Neural progenitor cell (in vitro differentiated cells): ENCODE measurements around the gene BTBD9. TPM values are rescaled to one million over a fixed set of nuclear protein-coding genes. Genes with fewer than 3 reads are reported as not detected.

Experiments
- DNase-seq: peaks from one replicate; pipeline ENCODE4 v3.0.0-alpha.2; 2016; ENCODE audit warnings: low spot score
- H2AFZ ChIP-seq: fragments of 200-600 bp; sonication (generic); replicated peaks from 2 replicates; pipeline ENCODE4 v1.6.1; 2016; ENCODE audit warnings: antibody characterized with exemption
- H3F3A ChIP-seq: fragments of 200-600 bp; sonication (generic); 2 replicates; pipeline ENCODE4 v1.6.1; 2016; ENCODE audit warnings: antibody characterized with exemption, low read depth
- H3K27ac ChIP-seq: fragments of 200-600 bp; sonication (generic); 2 replicates; pipeline ENCODE4 v1.5.1; 2016; ENCODE audit warnings: mild to moderate bottlenecking
- H3K27me3 ChIP-seq: fragments of 200-600 bp; sonication (generic); 2 replicates; pipeline ENCODE4 v1.6.1; 2016; ENCODE audit warnings: mild to moderate bottlenecking, moderate library complexity
- H3K36me3 ChIP-seq: fragments of 200-600 bp; sonication (generic); 2 replicates; pipeline ENCODE4 v1.5.1; 2016
- H3K4me1 ChIP-seq: fragments of 200-600 bp; sonication (generic); 2 replicates; pipeline ENCODE4 v1.6.1; 2016; ENCODE audit warnings: mixed run types
- H3K4me2 ChIP-seq: fragments of 200-600 bp; sonication (generic); 2 replicates; pipeline ENCODE4 v1.6.1; 2016
- H3K4me3 ChIP-seq: fragments of 200-600 bp; sonication (generic); 2 replicates; pipeline ENCODE4 v1.5.1; 2016
- H3K79me2 ChIP-seq: fragments of 200-600 bp; sonication (generic); 2 replicates; pipeline ENCODE4 v1.6.1; 2016; ENCODE audit warnings: low read depth
- H3K9ac ChIP-seq: fragments of 200-600 bp; sonication (generic); 2 replicates; pipeline ENCODE4 v1.6.1; 2016
- H3K9me3 ChIP-seq: fragments of 200-600 bp; sonication (generic); 2 replicates; pipeline ENCODE4 v1.5.1; 2016; ENCODE audit warnings: low read depth
- H4K20me1 ChIP-seq: fragments of 200-600 bp; sonication (generic); 2 replicates; pipeline ENCODE4 v1.6.1; 2016; ENCODE audit warnings: low read depth
- H3K27ac Mint-ChIP-seq: 3 replicates; pipeline ENCODE4 v1.8.0; 2021; ENCODE audit warnings: mixed read lengths
- H3K27me3 Mint-ChIP-seq: 2 replicates; pipeline ENCODE4 v1.8.0; 2022; ENCODE audit warnings: low read depth, mild to moderate bottlenecking, inconsistent platforms, moderate library complexity, mixed read lengths; ENCODE audit not compliant: insufficient read depth
- H3K36me3 Mint-ChIP-seq: 3 replicates; pipeline ENCODE4 v1.8.0; 2021; ENCODE audit warnings: mixed read lengths
- H3K4me1 Mint-ChIP-seq: 3 replicates; pipeline ENCODE4 v1.8.0; 2021; ENCODE audit warnings: mixed read lengths
- H3K4me3 Mint-ChIP-seq: 3 replicates; pipeline ENCODE4 v1.8.0; 2021; ENCODE audit warnings: mild to moderate bottlenecking, moderate library complexity, mixed read lengths
- H3K9me3 Mint-ChIP-seq: 3 replicates; pipeline ENCODE4 v1.8.0; 2020; ENCODE audit warnings: mixed read lengths
- EZH2 ChIP-seq: fragments of 200-600 bp; sonication (generic); IDR thresholded peaks from 2 replicates; pipeline ENCODE4 v1.6.1; 2017; ENCODE audit warnings: antibody characterized with exemption, mild to moderate bottlenecking, moderate library complexity
- EZH2phosphoT487 ChIP-seq: fragments of 200-600 bp; sonication (generic); IDR thresholded peaks from 2 replicates; pipeline ENCODE4 v1.6.1; 2017; ENCODE audit warnings: antibody characterized with exemption
- total RNA-seq: library from RNA; depleted of rRNA; stranded (reverse); fragments of >200 nt; gene quantifications from 2 replicates; pipeline ENCODE4 v1.2.3, GENCODE V29; 2015; ENCODE audit warnings: low replicate concordance
- TF ChIP-seq, protein P1 (sequence below): fragments of 200-600 bp; sonication (generic); IDR thresholded peaks from 2 replicates; pipeline ENCODE4 v1.5.1; 2017; ENCODE audit warnings: antibody characterized with exemption, mild to moderate bottlenecking

BTBD9 gene
- total RNA-seq, 1 donor from 2014 or later = 16.9 TPM

DNA sequence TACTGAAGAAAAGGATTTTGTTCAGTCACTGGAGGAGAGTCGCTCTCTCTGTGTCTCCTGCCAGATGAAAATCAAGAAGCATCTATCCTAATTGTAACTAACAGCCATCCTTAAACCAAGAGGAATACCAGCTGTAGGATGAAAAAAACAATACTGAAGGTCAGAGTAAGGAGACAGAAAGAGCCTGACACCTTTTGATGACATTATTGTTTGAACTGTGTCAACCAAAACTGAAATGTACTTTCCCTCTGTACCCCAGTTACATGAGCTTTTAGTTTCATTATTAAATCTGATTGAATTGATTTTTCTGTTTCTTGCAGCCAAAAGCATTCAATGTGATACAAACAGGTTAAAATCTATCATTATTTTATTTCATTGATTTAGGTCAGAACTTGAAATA is 17.2 kb upstream of the BTBD9 start:
- no peak overlapping the region for H2AFZ ChIP-seq
- H4K20me1 ChIP-seq = no peaks in the 10 kb centered on the region
- no peak overlapping the region for H3K27ac Mint-ChIP-seq
- H3K4me1 ChIP-seq = no peaks in the 10 kb centered on the region
- peaks cover 11% of the 10 kb centered on the region for H3K36me3 Mint-ChIP-seq
- H3K4me3 ChIP-seq = no peak overlapping the region
- peaks cover 2% of the 10 kb centered on the region for H3K27me3 Mint-ChIP-seq
- no peaks in the 10 kb centered on the region for H3K9me3 Mint-ChIP-seq
- H3K9me3 ChIP-seq = no peaks in the 10 kb centered on the region
- H3K79me2 ChIP-seq = no peaks in the 10 kb centered on the region
- no peak for DNase-seq
- no peak overlapping the region for H3K9ac ChIP-seq
- no peak overlapping the region for H3K27ac ChIP-seq
- H3K36me3 ChIP-seq = no peaks in the 10 kb centered on the region
- H3K4me2 ChIP-seq = no peak overlapping the region
- H3K27me3 ChIP-seq = no peaks in the 10 kb centered on the region
- peaks cover 3% of the 10 kb centered on the region for H3K4me1 Mint-ChIP-seq
- H3F3A ChIP-seq = no peaks in the 10 kb centered on the region
- TF ChIP-seq, protein P1, sequence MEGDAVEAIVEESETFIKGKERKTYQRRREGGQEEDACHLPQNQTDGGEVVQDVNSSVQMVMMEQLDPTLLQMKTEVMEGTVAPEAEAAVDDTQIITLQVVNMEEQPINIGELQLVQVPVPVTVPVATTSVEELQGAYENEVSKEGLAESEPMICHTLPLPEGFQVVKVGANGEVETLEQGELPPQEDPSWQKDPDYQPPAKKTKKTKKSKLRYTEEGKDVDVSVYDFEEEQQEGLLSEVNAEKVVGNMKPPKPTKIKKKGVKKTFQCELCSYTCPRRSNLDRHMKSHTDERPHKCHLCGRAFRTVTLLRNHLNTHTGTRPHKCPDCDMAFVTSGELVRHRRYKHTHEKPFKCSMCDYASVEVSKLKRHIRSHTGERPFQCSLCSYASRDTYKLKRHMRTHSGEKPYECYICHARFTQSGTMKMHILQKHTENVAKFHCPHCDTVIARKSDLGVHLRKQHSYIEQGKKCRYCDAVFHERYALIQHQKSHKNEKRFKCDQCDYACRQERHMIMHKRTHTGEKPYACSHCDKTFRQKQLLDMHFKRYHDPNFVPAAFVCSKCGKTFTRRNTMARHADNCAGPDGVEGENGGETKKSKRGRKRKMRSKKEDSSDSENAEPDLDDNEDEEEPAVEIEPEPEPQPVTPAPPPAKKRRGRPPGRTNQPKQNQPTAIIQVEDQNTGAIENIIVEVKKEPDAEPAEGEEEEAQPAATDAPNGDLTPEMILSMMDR = no peak
- TF ChIP-seq EZH2 = no peak
- TF ChIP-seq EZH2phosphoT487 = no peak
- H3K4me3 Mint-ChIP-seq = no peak overlapping the region

DNA sequence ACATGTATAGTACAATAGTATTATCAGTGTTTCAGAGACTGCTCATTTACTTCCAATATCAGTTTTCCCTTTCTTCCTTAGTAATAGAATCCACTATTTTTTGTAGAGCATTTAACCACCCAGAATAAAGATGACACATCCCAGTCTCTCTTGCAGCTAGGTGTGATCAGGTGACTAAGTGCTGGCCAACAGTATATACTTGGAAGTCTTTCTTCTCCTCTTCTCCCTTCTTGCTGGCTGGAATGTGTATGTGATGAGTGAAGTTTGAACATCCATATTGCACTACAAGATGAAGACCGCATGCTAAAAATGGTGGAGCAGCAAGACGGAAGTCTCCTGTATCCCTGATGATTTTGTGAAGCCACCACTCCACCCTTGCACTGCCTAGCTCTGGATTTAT is 14.5 kb upstream of the BTBD9 start:
- Histone ChIP-seq H3K27me3 (no peaks in the 10 kb centered on the region), H4K20me1 (no peaks in the 10 kb centered on the region), H3K4me2 (no peak overlapping the region), H2AFZ (no peak overlapping the region), H3K36me3 (no peaks in the 10 kb centered on the region), H3K79me2 (no peaks in the 10 kb centered on the region), H3F3A (no peaks in the 10 kb centered on the region), H3K9me3 (no peaks in the 10 kb centered on the region), H3K27ac (no peak overlapping the region), H3K4me3 (no peak overlapping the region), H3K9ac (no peak overlapping the region), H3K4me1 (no peaks in the 10 kb centered on the region)
- peaks cover 2% of the 10 kb centered on the region for H3K27me3 Mint-ChIP-seq
- H3K4me1 Mint-ChIP-seq = peaks cover 3% of the 10 kb centered on the region
- H3K36me3 Mint-ChIP-seq = peaks cover 6% of the 10 kb centered on the region
- TF ChIP-seq EZH2phosphoT487 = no peak
- TF ChIP-seq EZH2 = no peak
- TF ChIP-seq, protein P1 = no peak
- H3K4me3 Mint-ChIP-seq = no peak overlapping the region
- DNase-seq = no peak
- H3K9me3 Mint-ChIP-seq = no peaks in the 10 kb centered on the region
- no peak overlapping the region for H3K27ac Mint-ChIP-seq

DNA sequence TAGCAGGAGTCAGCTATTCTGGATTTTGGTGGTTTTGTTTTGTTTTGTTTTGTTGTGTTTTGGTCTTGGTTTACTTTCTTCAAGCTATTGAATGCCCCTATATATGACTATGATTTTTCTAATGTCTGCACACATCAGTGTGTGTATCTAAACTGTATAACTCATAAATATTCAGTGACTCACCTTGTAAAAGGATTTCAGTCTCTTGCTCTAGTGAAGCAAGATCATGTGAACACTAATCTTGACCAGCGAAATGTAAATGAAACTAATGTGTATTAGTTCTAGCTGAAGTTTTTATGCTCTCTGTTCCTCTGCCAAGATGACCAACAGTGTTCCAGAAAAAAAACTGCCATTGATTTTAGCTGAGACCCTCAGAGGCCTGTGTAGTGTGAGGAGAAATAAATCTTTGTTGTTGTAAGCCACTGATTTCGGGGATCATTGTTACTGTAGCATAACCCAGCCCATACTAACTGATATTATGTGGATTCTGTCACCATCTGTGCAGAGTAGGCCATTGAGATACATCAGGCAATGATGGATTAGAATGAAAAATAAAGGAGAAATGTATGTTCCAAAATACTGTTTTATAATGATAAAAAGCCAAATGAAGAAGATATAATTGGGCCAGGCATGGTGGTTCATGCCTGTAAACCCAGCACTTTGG is 11.5 kb upstream of the BTBD9 start:
- no peaks in the 10 kb centered on the region for H3K79me2 ChIP-seq
- no peak overlapping the region for H3K4me2 ChIP-seq
- H3K9me3 Mint-ChIP-seq = no peaks in the 10 kb centered on the region
- peaks cover 4% of the 10 kb centered on the region for H3K36me3 Mint-ChIP-seq
- H3K4me1 ChIP-seq = no peaks in the 10 kb centered on the region
- no peaks in the 10 kb centered on the region for H3K9me3 ChIP-seq
- no peaks in the 10 kb centered on the region for H3F3A ChIP-seq
- no peaks in the 10 kb centered on the region for H3K27me3 ChIP-seq
- no peak overlapping the region for H3K4me3 Mint-ChIP-seq
- no peak overlapping the region for H3K9ac ChIP-seq
- no peaks in the 10 kb centered on the region for H3K36me3 ChIP-seq
- H3K27ac Mint-ChIP-seq = no peak overlapping the region
- no peaks in the 10 kb centered on the region for H4K20me1 ChIP-seq
- DNase-seq = no peak
- TF ChIP-seq EZH2phosphoT487 (no peak), EZH2 (no peak)
- TF ChIP-seq, protein P1 = no peak
- no peak overlapping the region for H3K27ac ChIP-seq
- peaks cover 2% of the 10 kb centered on the region for H3K27me3 Mint-ChIP-seq
- no peaks in the 10 kb centered on the region for H3K4me1 Mint-ChIP-seq
- H2AFZ ChIP-seq = no peak overlapping the region
- H3K4me3 ChIP-seq = no peak overlapping the region
